IMR-90 (cell line): ENCODE data around the gene KRT86. TPM values are rescaled to one million over a fixed set of nuclear protein-coding genes. Genes with fewer than 3 reads are reported as not detected.

Experiments used
- ATAC-seq: fragments of 200-7000 bp; cut with Tn5 transposase; 2 replicates; pipeline ENCODE4 v1.9.1; 2020; ENCODE audit warnings: low read depth, mild to moderate bottlenecking, moderate library complexity
- BruUV-seq: library from RNA; stranded (reverse); fragments of 400-500 nt; replicated peaks from 2 replicates; lab custom pipeline; 2021; lab: Mats Ljungman, UMichigan
- CTCF ChIA-PET: fragments of 300-600 bp; formaldehyde crosslinking; extraction: SDS; loops from one replicate; lab custom pipeline; 2021; ENCODE audit warnings: antibody characterized with exemption; lab: Yijun Ruan, JAX
- POLR2A ChIA-PET: fragments of 300-600 bp; sonication (Branson Sonifier 250); formaldehyde crosslinking; loops from one replicate; lab custom pipeline; 2022; ENCODE audit warnings: antibody characterized with exemption; ENCODE audit not compliant: unreplicated experiment; lab: Charles Lee
- DNase-seq: peaks from one replicate; pipeline ENCODE4 v3.0.0; 2013
- H2AFZ ChIP-seq: replicated peaks from 2 replicates; pipeline ENCODE3; 2013; ENCODE audit warnings: low read length, mild to moderate bottlenecking; ENCODE audit not compliant: poor library complexity
- H2AK5ac ChIP-seq: 2 replicates; pipeline ENCODE4 v1.6.1; 2013; ENCODE audit warnings: low read depth, low read length, inconsistent platforms
- H2AK9ac ChIP-seq: replicated peaks from 2 replicates; pipeline ENCODE3; 2013; ENCODE audit warnings: mild to moderate bottlenecking, low read depth, low read length, moderate library complexity; ENCODE audit not compliant: poor library complexity
- H2BK120ac ChIP-seq: 2 replicates; pipeline ENCODE4 v1.6.1; 2013; ENCODE audit warnings: low read depth, low read length, inconsistent platforms
- H2BK15ac ChIP-seq: 3 replicates; pipeline ENCODE4 v1.6.1; 2013; ENCODE audit warnings: low read depth, low read length, inconsistent platforms
- H2BK20ac ChIP-seq: 2 replicates; pipeline ENCODE4 v1.6.1; 2013; ENCODE audit warnings: low read depth, mild to moderate bottlenecking, inconsistent platforms, low read length, moderate library complexity
- H2BK5ac ChIP-seq: 2 replicates; pipeline ENCODE4 v1.6.1; 2013; ENCODE audit warnings: mild to moderate bottlenecking, low read depth, low read length, inconsistent platforms; ENCODE audit not compliant: poor library complexity, severe bottlenecking
- H3K14ac ChIP-seq: replicated peaks from 2 replicates; pipeline ENCODE4 v1.6.1; 2013; ENCODE audit warnings: low read depth, low read length, inconsistent platforms
- H3K18ac ChIP-seq: 2 replicates; pipeline ENCODE4 v1.6.1; 2013; ENCODE audit warnings: low read depth, low read length, control low read depth
- H3K23ac ChIP-seq: 2 replicates; pipeline ENCODE4 v1.6.1; 2013; ENCODE audit warnings: low read depth, low read length, inconsistent platforms
- H3K27ac ChIP-seq: 2 replicates; pipeline ENCODE4 v1.5.1; 2013; ENCODE audit warnings: mild to moderate bottlenecking, control low read depth, low read length; ENCODE audit not compliant: insufficient read depth
- H3K27me3 ChIP-seq: 2 replicates; pipeline ENCODE4 v1.6.1; 2013; ENCODE audit warnings: low read length; ENCODE audit not compliant: control insufficient read depth, insufficient read depth
- H3K36me3 ChIP-seq: 2 replicates; pipeline ENCODE4 v1.6.1; 2013; ENCODE audit warnings: low read length, mixed read lengths; ENCODE audit not compliant: control insufficient read depth, insufficient read depth
- H3K4ac ChIP-seq: 2 replicates; pipeline ENCODE4 v1.6.1; 2013; ENCODE audit warnings: low read depth, low read length, inconsistent platforms
- H3K4me1 ChIP-seq: 2 replicates; pipeline ENCODE4 v1.6.1; 2013; ENCODE audit warnings: low read length, mixed read lengths; ENCODE audit not compliant: control insufficient read depth, insufficient read depth
- H3K4me2 ChIP-seq: 2 replicates; pipeline ENCODE4 v1.6.1; 2013; ENCODE audit warnings: low read depth, mild to moderate bottlenecking, control low read depth, low read length, moderate library complexity
- H3K4me3 ChIP-seq: 2 replicates; pipeline ENCODE4 v1.5.1; 2013; ENCODE audit warnings: low read depth, mild to moderate bottlenecking, control low read depth, low read length, moderate library complexity; ENCODE audit not compliant: insufficient read depth
- H3K56ac ChIP-seq: 2 replicates; pipeline ENCODE4 v1.6.1; 2013; ENCODE audit warnings: low read length, inconsistent platforms; ENCODE audit not compliant: insufficient read depth; ENCODE audit errors: extremely low read depth
- H3K79me1 ChIP-seq, 2 experiments: 2 replicates each; pipeline ENCODE4 v1.6.1; 2013; ENCODE audit warnings: low read length in 2 of 2, inconsistent platforms in 1 of 2, low read depth in 1 of 2
- H3K9ac ChIP-seq: 2 replicates; pipeline ENCODE4 v1.6.1; 2013; ENCODE audit warnings: low read depth, low read length, control low read depth
- H3K9me1 ChIP-seq: 2 replicates; pipeline ENCODE4 v1.6.1; 2013; ENCODE audit warnings: low read length, inconsistent platforms; ENCODE audit not compliant: insufficient read depth
- H3K9me3 ChIP-seq: 2 replicates; pipeline ENCODE4 v1.6.1; 2013; ENCODE audit warnings: low read length; ENCODE audit not compliant: control insufficient read depth, insufficient read depth
- H4K20me1 ChIP-seq: 2 replicates; pipeline ENCODE4 v1.6.1; 2013; ENCODE audit warnings: low read length, inconsistent platforms; ENCODE audit not compliant: insufficient read depth
- H4K5ac ChIP-seq: 2 replicates; pipeline ENCODE4 v1.6.1; 2013; ENCODE audit warnings: mild to moderate bottlenecking, low read depth, low read length, control low read depth
- H4K8ac ChIP-seq, 2 experiments: 2 replicates each; pipeline ENCODE4 v1.6.1; 2013; ENCODE audit warnings: low read depth in 2 of 2, low read length in 2 of 2, control low read depth in 1 of 2, inconsistent platforms in 1 of 2
- H4K91ac ChIP-seq: 2 replicates; pipeline ENCODE4 v1.6.1; 2013; ENCODE audit warnings: low read depth, low read length, inconsistent platforms; ENCODE audit not compliant: insufficient read depth
- MXI1 ChIP-seq: IDR thresholded peaks from 2 replicates; pipeline ENCODE4 v1.6.1; 2012; ENCODE audit warnings: low read depth, mild to moderate bottlenecking, low read length, moderate library complexity, borderline replicate concordance
- NFE2L2 ChIP-seq: fragments of 150-350 bp; IDR thresholded peaks from 2 replicates; pipeline ENCODE4 v1.6.1; 2016; ENCODE audit warnings: low read depth, mild to moderate bottlenecking, low read length
- POLR2A ChIP-seq: IDR thresholded peaks from 2 replicates; pipeline ENCODE4 v1.6.1; 2012; ENCODE audit warnings: mild to moderate bottlenecking, low read depth, low read length
- RCOR1 ChIP-seq: IDR thresholded peaks from 2 replicates; pipeline ENCODE4 v1.6.1; 2012; ENCODE audit warnings: mild to moderate bottlenecking, low read length, improper control_type of control experiment; ENCODE audit not compliant: insufficient replicate concordance
- RFX5 ChIP-seq: IDR thresholded peaks from 2 replicates; pipeline ENCODE4 v1.8.0; 2012; ENCODE audit warnings: low read depth, mild to moderate bottlenecking, low read length, moderate library complexity
- WGBS, 2 experiments: methylation state at CpG; one replicate each; pipeline versions ENCODE4 v1.1.5 to v1.1.7; 2013; ENCODE audit warnings: missing lambda C conversion rate in 2 of 2; ENCODE audit not compliant: insufficient read length in 1 of 2; ENCODE audit errors: extremely low coverage in 2 of 2; 5-methylcytosine and 5-hydroxymethylcytosine counted together
- dilution Hi-C: fragments of 300-500 bp; cut with HindIII; formaldehyde crosslinking; loops from one replicate; pipeline ENCODE4 v1.14.3; 2018; ENCODE audit warnings: low sequenced_read_pairs; ENCODE audit not compliant: unreplicated experiment
- in situ Hi-C: fragments of 300-500 bp; cut with MboI; formaldehyde crosslinking; loops from 3 replicates; pipeline ENCODE4 v1.14.3; 2019; ENCODE audit warnings: low sequenced_read_pairs, inconsistent platforms, mixed read lengths
- intact Hi-C: fragments of 100-400 bp; cut with micrococcal nuclease; formaldehyde crosslinking; loops from 2 replicates; pipeline ENCODE4 v1.10.0; 2022
- polyA plus RNA-seq, 3 experiments: library from polyadenylated mRNA; depleted of rRNA; stranded (reverse); fragments of >200 nt; gene quantifications; 2 replicates each; pipeline ENCODE4 v1.2.3, GENCODE V29; 2012; ENCODE audit warnings: low replicate concordance in 1 of 3
- total RNA-seq: library from RNA; depleted of rRNA; stranded (reverse); fragments of >200 nt; gene quantifications from 2 replicates; pipeline ENCODE4 v1.2.3, GENCODE V29; 2012

Gene KRT86
- total and polyA plus RNA-seq, 2 of the 4 experiments (the other 2 are of a cell fraction) = not detected

DNA sequence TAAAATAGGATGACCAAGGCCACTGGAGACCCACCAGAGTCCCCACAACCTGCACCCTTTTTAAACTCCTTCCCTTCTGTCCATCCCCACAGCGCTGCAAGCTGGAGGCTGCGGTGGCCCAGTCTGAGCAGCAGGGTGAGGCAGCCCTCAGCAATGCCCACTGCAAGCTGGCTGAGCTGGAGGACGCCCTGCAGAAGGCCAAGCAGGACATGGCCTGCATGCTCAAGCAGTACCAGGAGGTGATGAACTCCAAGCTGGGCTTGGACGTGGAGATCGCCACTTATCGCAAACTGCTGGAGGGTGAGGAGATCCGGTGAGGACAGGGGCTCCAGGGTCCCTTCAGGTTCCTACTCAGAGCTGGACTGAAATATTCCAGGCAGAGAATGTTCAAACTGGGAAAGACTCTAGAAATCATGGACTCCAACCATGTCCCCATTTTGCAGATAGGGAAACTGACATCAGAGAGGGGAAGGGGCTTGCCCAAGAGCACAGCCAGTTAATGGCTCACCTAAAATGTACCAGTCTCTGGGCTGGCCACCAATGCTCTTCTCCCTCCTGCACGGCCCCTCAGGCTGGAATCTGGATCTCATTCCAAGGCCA is 75.7 kb downstream of the KRT86 start:
- Histone ChIP-seq H2BK15ac (no peak overlapping the region), H3K9ac (no peak overlapping the region), H2AFZ (no peak overlapping the region), H4K20me1 (no peaks in the 10 kb centered on the region), H2BK120ac (no peak overlapping the region), H3K4me3 (no peak overlapping the region), H3K4ac (no peak overlapping the region), H2BK20ac (no peak overlapping the region), H3K27ac (no peak overlapping the region), H2BK5ac (no peak overlapping the region), H3K36me3 (no peaks in the 10 kb centered on the region), H3K23ac (no peak overlapping the region), H3K9me3 (no peaks in the 10 kb centered on the region), H3K79me1 (no peaks in the 10 kb centered on the region), H2AK5ac (no peak overlapping the region), H3K18ac (no peak overlapping the region), H3K27me3 (peaks cover 63% of the 10 kb centered on the region), H3K4me2 (no peak overlapping the region), H4K5ac (no peak overlapping the region), H3K56ac (no peak overlapping the region), H2AK9ac (no peak overlapping the region), H4K91ac (no peak overlapping the region), H4K8ac (no peak overlapping the region), H3K4me1 (no peaks in the 10 kb centered on the region), H3K14ac (no peak overlapping the region), H3K9me1 (no peaks in the 10 kb centered on the region)
- 100% methylated on average over 3 of the region's 8 CpGs; no CpG with 5 or more reads in 1 of the 2 experiments for WGBS, 2 experiments
- ChIA-PET CTCF (no interaction called here), POLR2A (no interaction called here)
- no peak for DNase-seq
- ATAC-seq = no peak
- in situ Hi-C loops (no loop called here), dilution Hi-C loops (no loop called here), intact Hi-C loops (no loop called here)
- no TSS peak for BruUV-seq
- TF ChIP-seq MXI1 = no peak
- no peak for TF ChIP-seq RCOR1
- TF ChIP-seq NFE2L2 = no peak
- no peak for TF ChIP-seq POLR2A
- no peak for TF ChIP-seq RFX5
